Activated T-helper 9 cell treated with anti-CD3 and anti-CD28 coated beads, Interleukin-2, amount 50 U/mL, for 16 hours (primary cell): ENCODE data around the gene NGDN.
"Not testable (repeated sequence)": the region's sequence is repeated elsewhere in the genome, so short reads cannot be mapped to it uniquely, and the experiment has no call there.

Source experiments
- DNase-seq: peaks from one replicate; pipeline ENCODE4 v3.0.0-alpha.2; 2020; ENCODE audit warnings: low read depth

The NGDN gene

GRCh38 chr14:23469127-23469905 is at the start of gene NGDN:
Gene NGDN, plus strand, starts transcription at chr14:23469703. Its CDS starts 13 bp downstream, at chr14:23469716.
- DNase-seq, result peak; percentile 84

- no peak for DNase-seq
These were observed 47.9 kb upstream of the NGDN start for GRCh38 chr14:23421594-23421993.

GRCh38 chr14:23423657-23424056 is 45.8 kb upstream of the NGDN start:
- DNase-seq, result no peak

- no peak for DNase-seq
These were observed 44.3 kb upstream of the NGDN start for GRCh38 chr14:23425169-23425568.

- DNase-seq, result not testable (repeated sequence)
These were observed 43.7 kb upstream of the NGDN start for GRCh38 chr14:23425798-23426197.

- DNase-seq, result no peak
These were observed 40.6 kb upstream of the NGDN start for GRCh38 chr14:23428686-23429495.

- no peak for DNase-seq
These were observed 39.3 kb upstream of the NGDN start for GRCh38 chr14:23430016-23430722.

GRCh38 chr14:23430723-23431085 is 38.8 kb upstream of the NGDN start:
- no peak for DNase-seq

GRCh38 chr14:23431486-23431885 is 38.0 kb upstream of the NGDN start:
- no peak for DNase-seq

- no peak for DNase-seq
These were observed 37.2 kb upstream of the NGDN start for GRCh38 chr14:23432102-23432925.

- no peak for DNase-seq
These were observed 36.6 kb upstream of the NGDN start for GRCh38 chr14:23432946-23433345.

- no peak for DNase-seq
These were observed 36.0 kb upstream of the NGDN start for GRCh38 chr14:23433457-23433856.

GRCh38 chr14:23434488-23435222 is 34.8 kb upstream of the NGDN start:
- no peak for DNase-seq

GRCh38 chr14:23435543-23436326 is 33.8 kb upstream of the NGDN start, which contains the start of gene MYH7:
Gene MYH7, minus strand, starts transcription at chr14:23435660. Its CDS starts 1,928 bp downstream, at chr14:23433732.
- no peak for DNase-seq

- DNase-seq, result no peak
These were observed 33.0 kb upstream of the NGDN start for GRCh38 chr14:23436327-23437132.

GRCh38 chr14:23437133-23438100 is 32.1 kb upstream of the NGDN start:
- DNase-seq, result no peak

- DNase-seq, result no peak
These were observed 31.2 kb upstream of the NGDN start for GRCh38 chr14:23438101-23438971.
